ENCODE results near the gene NTM. TPM values are rescaled to one million over a fixed set of nuclear protein-coding genes. Genes with fewer than 3 reads are reported as not detected.
A peak's percentile ranks its signal among the peaks of the same experiment; 100 is the strongest.

NTM gene
- total and polyA plus RNA-seq, 2 of the 8 experiments (the other 6 are each of a cell fraction or from before 2014, with no cell fraction given) = 13.4 to 20.0 TPM

GRCh38 chr11:131907371-131907770 lies 537.0 kb downstream of the NTM start:
- Histone ChIP-seq H3K18ac (ENCODE audit: extremely low read depth, low read length) (0 out of 2 replicates have a peak overlapping the region, but pooled peaks have one; percentile 53), H3K23ac (ENCODE audit: insufficient read length) (no peak overlapping the region)
- TF ChIP-seq TAF7 (optimal IDR thresholded peaks at IDR 0.05; ENCODE audit: borderline replicate concordance, low read depth, low read length) (no peak), JUND (IDR thresholded peaks at IDR 0.05; ENCODE audit: low read length) (no peak), SIRT6 (IDR thresholded peaks at IDR 0.05; ENCODE audit: low read length) (no peak), RFX5 (IDR thresholded peaks at IDR 0.05; ENCODE audit: borderline replicate concordance, low read depth, low read length) (no peak), MAX (IDR thresholded peaks at IDR 0.05) (no peak), SIX5 (IDR thresholded peaks at IDR 0.05; ENCODE audit: low read depth, low read length) (no peak), GTF2F1 (IDR thresholded peaks at IDR 0.05; ENCODE audit: borderline replicate concordance, low read depth, low read length) (no peak), SUZ12 (IDR thresholded peaks at IDR 0.05; ENCODE audit: low read length) (no peak), POLR2AphosphoS5 (IDR thresholded peaks at IDR 0.05; ENCODE audit: low read depth, low read length) (no peak), HDAC2 (IDR thresholded peaks at IDR 0.05; ENCODE audit: borderline replicate concordance in 1 of 2, low read depth in 2 of 2, low read length in 2 of 2) (no peak), KDM4A (IDR thresholded peaks at IDR 0.05; ENCODE audit: low read depth, low read length, severe bottlenecking) (no peak), FOSL1 (IDR thresholded peaks at IDR 0.05; ENCODE audit: insufficient read depth, low read depth, low read length) (no peak), BRCA1 (IDR thresholded peaks at IDR 0.05; ENCODE audit: low read depth, low read length) (no peak), CHD2 (IDR thresholded peaks at IDR 0.05; ENCODE audit: low read length) (no peak)

More at GRCh38 chr11:131907371-131907770, 537.0 kb downstream of the NTM start:
- no peak overlapping the region for H2BK120ac ChIP-seq (replicated peaks; ENCODE audit: low read depth, low read length)
- H2BK12ac ChIP-seq (ENCODE audit: low read depth, low read length) = no peak overlapping the region
- no peak overlapping the region for H2BK5ac ChIP-seq (ENCODE audit: low read depth, low read length)
- 92% methylated on average over 5 of the region's 5 CpGs; no CpG with 5 or more reads in 1 of the 2 experiments for WGBS, 2 experiments (ENCODE audit: extremely low coverage in 1 of 2, insufficient coverage in 1 of 2, insufficient read length in 1 of 2, insufficient replicate concordance in 2 of 2, low coverage in 1 of 2, low lambda C conversion rate in 2 of 2, missing lambda C conversion rate in 1 of 2)
- no peak overlapping the region for H2BK15ac ChIP-seq (ENCODE audit: low read length)
- H3K27ac ChIP-seq (ENCODE audit: low read depth, low read length) = no peak overlapping the region
- H2AFZ ChIP-seq (ENCODE audit: low read length) = no peak overlapping the region
- peaks cover 7% of the 10 kb centered on the region; the same call in 1 of the 2 replicates for H3K23me2 ChIP-seq (ENCODE audit: low read depth, low read length)
- H2AK5ac ChIP-seq (ENCODE audit: low read depth, low read length) = no peak overlapping the region; the same call in 1 of the 2 replicates
- H3K14ac ChIP-seq (ENCODE audit: insufficient read length) = no peak overlapping the region
- H3K79me1 ChIP-seq (ENCODE audit: low read depth, low read length) = no peaks in the 10 kb centered on the region; the same call in 1 of the 2 replicates
- no peak overlapping the region for H2BK20ac ChIP-seq (ENCODE audit: low read length)
- H3K79me2 ChIP-seq (ENCODE audit: control insufficient read depth in 1 of 2, insufficient read depth in 2 of 2, low read length in 2 of 2) = no peaks in the 10 kb centered on the region
- H4K91ac ChIP-seq (replicated peaks; ENCODE audit: insufficient read length, low read length) = no peak overlapping the region
- H3K4me1 ChIP-seq (replicated peaks in 1 of 4; ENCODE audit: control insufficient read depth in 3 of 4, insufficient read depth in 4 of 4, low read length in 3 of 4) = peaks cover 4 to 26% (median 7%) of the 10 kb centered on the region in 4 experiments; a peak in 6 of 7 replicates
- H3K4me2 ChIP-seq (ENCODE audit: insufficient read depth in 1 of 2, low read depth in 2 of 2, low read length in 2 of 2) = no peak overlapping the region
- no peak for FAIRE-seq
- no peaks in the 10 kb centered on the region for H4K20me1 ChIP-seq (replicated peaks in 1 of 2; ENCODE audit: control insufficient read depth in 1 of 2, insufficient read depth in 2 of 2, low read length in 2 of 2)
- H4K8ac ChIP-seq (ENCODE audit: extremely low read depth, insufficient read depth, low read length) = no peak overlapping the region
- ChIA-PET POLR2A (ENCODE audit: partially characterized antibody) (no interaction called here), CTCF (ENCODE audit: partially characterized antibody) (interaction anchor here (0.6 to 5.8 kb wide), 18 partner anchors 8 to 600 kb away, joined by 3 to 50 read pairs (median 5); no protein-coding TSS in a partner anchor)
- H3K27me3 ChIP-seq (replicated peaks in 1 of 4; ENCODE audit: control insufficient read depth in 3 of 4, extremely low read depth in 1 of 4, insufficient read depth in 3 of 4, low read length in 3 of 4) = no peaks in the 10 kb centered on the region; a peak in 1 of 7 replicates
- no peak overlapping the region for H3K4me3 ChIP-seq (ENCODE audit: extremely low read depth in 1 of 4, insufficient read depth in 2 of 4, low read depth in 3 of 4, low read length in 4 of 4)
- H3K36me3 ChIP-seq (ENCODE audit: control insufficient read depth in 2 of 4, insufficient read depth in 4 of 4, low read length in 3 of 4) = no peaks in the 10 kb centered on the region; a peak in 1 of 8 replicates
- H3K56ac ChIP-seq (replicated peaks; ENCODE audit: insufficient read length, low read depth, low read length) = no peak overlapping the region
- H3K9me3 ChIP-seq (ENCODE audit: insufficient read depth in 2 of 2, low read depth in 1 of 2, low read length in 1 of 2) = no peaks in the 10 kb centered on the region
- no peak for DNase-seq (ENCODE audit: low read depth in 1 of 2, low spot score in 2 of 2)
- H4K5ac ChIP-seq (ENCODE audit: insufficient read length, low read depth, low read length) = no peak overlapping the region
- no peak overlapping the region for H3K4ac ChIP-seq (replicated peaks; ENCODE audit: insufficient read length, low read depth, low read length)
- H3K9ac ChIP-seq (replicated peaks in 1 of 4; ENCODE audit: extremely low read depth in 1 of 4, low read depth in 3 of 4, low read length in 3 of 4) = no peak overlapping the region
